ENCODE measurements around the gene SPAST.
A peak's percentile ranks its signal among the peaks of the same experiment; 100 is the strongest.
"Not testable (repeated sequence)": the region's sequence is repeated elsewhere in the genome, so short reads cannot be mapped to it uniquely, and the experiment has no call there.

SPAST gene

GRCh38 chr2:32063310-32064020, at the start of gene SPAST:
Gene SPAST (plus strand): TSS chr2:32063556. CDS start chr2:32063832, 276 bp downstream.
- peak; percentile 74 for FAIRE-seq

GRCh38 chr2:32018789-32019482, 44.4 kb upstream of the SPAST start:
- not testable (repeated sequence) for FAIRE-seq

- FAIRE-seq = not testable (repeated sequence)
Observed at GRCh38 chr2:32034198-32034887, 29.0 kb upstream of the SPAST start.

GRCh38 chr2:32039447-32040219, 23.7 kb upstream of the SPAST start, which contains the start of gene DPY30:
Gene DPY30 (minus strand): TSS chr2:32039805. CDS start chr2:32039456, 349 bp downstream.
- no peak for FAIRE-seq

- no peak for FAIRE-seq
Observed at GRCh38 chr2:32043561-32043960, 19.8 kb upstream of the SPAST start.

- no peak for FAIRE-seq
Observed at GRCh38 chr2:32051836-32052439, 11.4 kb upstream of the SPAST start.

GRCh38 chr2:32054583-32054982, 8.8 kb upstream of the SPAST start:
- FAIRE-seq = not testable (repeated sequence)

GRCh38 chr2:32058130-32058529, 5.2 kb upstream of the SPAST start:
- FAIRE-seq = no peak

- FAIRE-seq = no peak
Observed at GRCh38 chr2:32060266-32060665, 3.1 kb upstream of the SPAST start.

GRCh38 chr2:32061430-32061829, 1.9 kb upstream of the SPAST start:
- no peak for FAIRE-seq

GRCh38 chr2:32061973-32062861, 1.1 kb upstream of the SPAST start:
- no peak for FAIRE-seq

- no peak for FAIRE-seq
Observed at GRCh38 chr2:32064021-32064601, 755 bp downstream of the SPAST start.

GRCh38 chr2:32064713-32065112, 1.4 kb downstream of the SPAST start:
- no peak for FAIRE-seq

- FAIRE-seq = no peak
Observed at GRCh38 chr2:32067549-32067948, 4.2 kb downstream of the SPAST start.

GRCh38 chr2:32074134-32074506, 10.8 kb downstream of the SPAST start:
- no peak for FAIRE-seq

- no peak for FAIRE-seq
Observed at GRCh38 chr2:32095671-32096070, 32.3 kb downstream of the SPAST start.

- FAIRE-seq = no peak
Observed at GRCh38 chr2:32108111-32108510, 44.8 kb downstream of the SPAST start.

- FAIRE-seq = no peak
Observed at GRCh38 chr2:32118055-32118454, 54.7 kb downstream of the SPAST start.

GRCh38 chr2:32119161-32119560, 55.8 kb downstream of the SPAST start:
- no peak for FAIRE-seq

- no peak for FAIRE-seq
Observed at GRCh38 chr2:32124660-32125059, 61.3 kb downstream of the SPAST start.

GRCh38 chr2:32128636-32129035, 65.3 kb downstream of the SPAST start:
- no peak for FAIRE-seq

Measured in endometrium (tissue), 2 donors.